GM19452 (cell line): ENCODE measurements around the gene NDUFB6.
"Not testable (repeated sequence)": the region's sequence is repeated elsewhere in the genome, so short reads cannot be mapped to it uniquely, and the experiment has no call there.

ENCODE experiments used
- ATAC-seq: cut with Tn5 transposase; IDR thresholded peaks from one replicate; pipeline ENCODE4 v1.9.1; 2021; ENCODE audit not compliant: unreplicated experiment

The NDUFB6 gene

DNA sequence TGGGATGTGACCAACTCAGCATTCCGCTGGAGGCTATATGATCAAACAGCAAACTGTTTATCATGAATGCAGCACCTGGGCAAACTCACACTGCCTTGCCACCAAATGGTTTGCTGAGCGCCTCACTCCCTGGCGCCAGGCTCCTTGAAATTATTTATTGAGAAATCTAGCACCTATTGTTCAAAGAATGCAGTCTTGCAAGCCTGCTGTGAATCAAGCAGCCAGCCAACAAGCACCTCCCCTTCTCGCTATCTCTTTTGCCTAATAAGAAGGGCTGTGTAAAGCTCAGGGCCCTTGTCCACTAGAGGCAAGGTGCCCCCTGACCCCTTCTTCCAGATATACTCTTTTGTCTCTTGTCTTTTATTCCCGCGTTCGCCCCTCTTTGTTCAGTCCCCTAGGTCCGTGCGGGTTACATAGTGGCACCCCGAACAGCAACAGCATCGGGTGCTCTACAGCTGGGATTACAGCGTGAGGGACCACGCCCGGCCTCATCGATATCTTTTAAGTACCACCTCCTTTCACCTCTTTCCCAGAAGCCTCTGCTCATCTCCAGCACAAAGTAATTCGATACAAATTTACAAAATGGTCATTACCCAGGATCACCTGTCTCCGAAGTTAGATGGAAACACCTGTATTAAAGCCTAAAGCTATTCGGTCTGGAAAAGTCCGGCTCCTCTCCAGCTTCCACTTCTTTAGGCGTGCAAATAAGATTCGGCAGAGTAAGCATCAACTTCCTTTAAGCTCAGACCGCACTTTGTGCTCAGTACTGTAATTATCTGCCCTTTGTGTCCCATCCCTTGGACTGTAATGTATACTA is 47.9 kb downstream of the NDUFB6 start:
- ATAC-seq = peak; percentile 43

DNA sequence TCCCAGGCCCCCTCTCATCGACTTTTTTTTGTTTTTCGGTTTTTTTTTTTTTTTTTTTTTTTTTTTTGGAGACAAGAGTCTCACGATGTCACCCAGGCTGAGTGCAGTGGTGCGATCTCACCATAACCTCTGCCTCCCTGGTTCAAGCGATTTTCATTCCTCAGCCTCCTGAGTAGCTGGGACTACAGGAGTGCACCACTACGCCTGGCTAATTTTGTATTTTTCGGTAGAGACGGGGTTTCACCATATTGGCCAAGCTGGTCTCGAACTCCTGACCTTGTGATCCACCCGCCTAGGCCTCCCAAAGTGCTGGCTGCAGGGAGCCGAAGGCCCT is 48.4 kb downstream of the NDUFB6 start:
- not testable (repeated sequence) for ATAC-seq

DNA sequence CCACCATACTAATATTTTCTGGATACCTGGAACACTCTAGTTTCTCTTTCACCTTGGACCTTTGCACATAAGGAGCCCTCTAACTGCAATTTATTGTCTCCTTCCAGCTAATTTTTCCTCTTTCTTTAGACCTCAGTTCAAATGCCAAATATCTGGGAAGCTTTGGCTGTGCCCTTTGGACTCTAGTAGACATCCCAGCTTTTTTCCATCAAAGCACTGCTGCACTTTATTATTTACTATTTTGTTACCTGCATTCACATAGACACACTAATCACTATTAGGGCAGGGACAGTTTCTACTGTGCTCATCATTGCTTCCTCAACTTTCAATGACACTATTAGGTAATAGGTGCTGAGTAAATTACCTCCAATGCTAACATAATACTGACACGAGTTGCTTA is 49.0 kb downstream of the NDUFB6 start:
- no peak for ATAC-seq

DNA sequence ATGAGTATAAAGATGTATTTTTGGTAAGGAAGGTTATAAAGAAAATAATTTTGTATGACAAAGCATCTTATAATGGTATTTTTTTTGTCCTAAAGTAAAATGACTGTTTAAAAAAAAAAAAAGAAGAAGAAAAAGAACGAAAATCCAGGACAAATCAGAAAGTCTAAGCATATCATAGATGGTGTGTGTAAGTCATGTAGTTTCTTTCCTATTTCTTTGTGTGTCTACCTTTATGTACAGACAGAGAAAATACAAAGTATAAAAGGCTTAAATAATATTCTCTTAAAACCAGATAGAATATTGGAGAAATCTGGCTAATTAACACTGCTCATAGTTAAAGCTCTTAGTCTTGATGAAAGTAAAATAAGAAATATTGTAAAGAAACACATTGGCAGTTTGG is 54.7 kb downstream of the NDUFB6 start:
- no peak for ATAC-seq

DNA sequence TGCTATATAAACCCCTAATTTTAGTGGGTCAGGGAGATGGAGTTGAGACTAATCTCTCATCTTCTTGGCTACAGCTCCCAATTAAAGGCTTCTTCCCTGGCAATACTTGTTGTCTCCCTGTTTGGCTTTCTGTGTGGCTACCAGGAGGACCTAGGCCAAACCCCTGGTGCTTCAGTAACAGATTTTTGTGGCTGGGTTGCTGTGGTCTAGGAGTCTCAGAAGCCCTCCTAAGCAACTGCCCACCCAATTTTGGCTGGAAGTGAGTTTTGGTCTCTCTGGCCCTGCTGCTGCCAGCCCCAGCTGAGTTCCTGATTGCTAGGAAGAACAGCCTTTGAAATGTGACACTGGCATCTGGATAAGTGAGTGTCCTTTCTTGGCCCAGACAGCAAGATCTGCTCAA is 56.7 kb downstream of the NDUFB6 start:
- ATAC-seq = no peak

DNA sequence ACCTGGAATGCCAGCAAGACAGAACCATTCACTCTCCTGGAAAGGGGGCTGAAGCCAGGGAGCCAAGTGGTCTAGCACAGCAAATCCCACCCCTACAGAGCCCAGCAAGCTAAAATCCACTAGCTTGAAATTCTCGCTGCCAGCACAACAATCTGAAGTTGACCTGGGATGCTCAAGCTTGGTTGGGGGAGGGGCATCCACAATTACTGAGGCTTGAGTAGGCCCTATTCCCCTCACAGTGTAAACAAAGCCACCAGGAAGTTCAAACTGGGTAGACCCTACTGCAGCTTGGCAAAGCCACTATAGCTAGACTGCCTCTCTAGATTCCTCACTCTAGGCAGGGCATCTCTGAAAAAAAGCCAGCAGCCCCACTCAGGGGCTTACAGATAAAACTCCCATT is 64.2 kb downstream of the NDUFB6 start:
- ATAC-seq = no peak

DNA sequence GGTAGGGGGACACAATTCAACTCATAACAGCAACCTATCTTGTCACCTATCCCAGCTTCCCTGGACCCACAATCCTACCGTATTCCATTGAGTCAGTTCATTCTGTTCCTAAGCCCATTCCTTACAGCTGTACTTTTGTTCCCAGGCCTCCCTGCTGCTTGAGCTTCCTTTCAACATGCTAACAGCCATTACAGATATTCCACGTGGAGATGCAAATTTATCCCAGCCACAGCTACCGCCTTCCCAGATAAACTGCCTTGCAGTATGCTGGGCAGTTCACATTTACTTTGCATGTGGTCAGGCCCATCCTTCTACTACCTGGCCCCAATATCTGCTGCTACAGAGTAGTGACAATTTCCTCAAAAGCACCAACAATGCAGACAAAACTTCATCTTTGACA is 70.0 kb downstream of the NDUFB6 start:
- no peak for ATAC-seq
